Measurements from ENCODE around the gene OTOP1.
"Not testable (repeated sequence)": the region's sequence is repeated elsewhere in the genome, so short reads cannot be mapped to it uniquely, and the experiment has no call there.

The OTOP1 gene

GRCh38 chr4:4206204-4206603 lies 20.5 kb downstream of the OTOP1 start:
- H3K4me3 ChIP-seq (replicated peaks in 1 of 2; ENCODE audit: low read depth in 2 of 2, low read length in 2 of 2): no peak overlapping the region
- no peak for DNase-seq (ENCODE audit: low read depth in 2 of 2)
- no peak for TF ChIP-seq CTCF (IDR thresholded peaks at IDR 0.05; ENCODE audit: low read depth, low read length)

GRCh38 chr4:4204401-4204745 lies 22.4 kb downstream of the OTOP1 start:
- no peak for TF ChIP-seq CTCF (IDR thresholded peaks at IDR 0.05; ENCODE audit: low read depth, low read length)
- DNase-seq (ENCODE audit: low read depth in 2 of 2): no peak
- no peak overlapping the region for H3K4me3 ChIP-seq (replicated peaks in 1 of 2; ENCODE audit: low read depth in 2 of 2, low read length in 2 of 2)

GRCh38 chr4:4203688-4204400 lies 22.9 kb downstream of the OTOP1 start:
- TF ChIP-seq CTCF (IDR thresholded peaks at IDR 0.05; ENCODE audit: low read depth, low read length): no peak
- no peak for DNase-seq (ENCODE audit: low read depth in 2 of 2)
- H3K4me3 ChIP-seq (replicated peaks in 1 of 2; ENCODE audit: low read depth in 2 of 2, low read length in 2 of 2): no peak overlapping the region

GRCh38 chr4:4202510-4202909 lies 24.2 kb downstream of the OTOP1 start:
- H3K4me3 ChIP-seq (replicated peaks in 1 of 2; ENCODE audit: low read depth in 2 of 2, low read length in 2 of 2): no peak overlapping the region
- no peak for DNase-seq (ENCODE audit: low read depth in 2 of 2)
- TF ChIP-seq CTCF (IDR thresholded peaks at IDR 0.05; ENCODE audit: low read depth, low read length): no peak

- DNase-seq (ENCODE audit: low read depth in 2 of 2): no peak
- no peak overlapping the region for H3K4me3 ChIP-seq (replicated peaks in 1 of 2; ENCODE audit: low read depth in 2 of 2, low read length in 2 of 2)
- no peak for TF ChIP-seq CTCF (IDR thresholded peaks at IDR 0.05; ENCODE audit: low read depth, low read length)
Measured at GRCh38 chr4:4200624-4201023, 26.1 kb downstream of the OTOP1 start.

- no peak overlapping the region for H3K4me3 ChIP-seq (replicated peaks in 1 of 2; ENCODE audit: low read depth in 2 of 2, low read length in 2 of 2)
- no peak for DNase-seq (ENCODE audit: low read depth in 2 of 2)
- TF ChIP-seq CTCF (IDR thresholded peaks at IDR 0.05; ENCODE audit: low read depth, low read length): no peak
Measured at GRCh38 chr4:4195354-4195753, 31.4 kb downstream of the OTOP1 start.

GRCh38 chr4:4188557-4188956 lies 38.2 kb downstream of the OTOP1 start:
- DNase-seq (ENCODE audit: low read depth in 2 of 2); H3K4me3 ChIP-seq (replicated peaks in 1 of 2; ENCODE audit: low read depth in 2 of 2, low read length in 2 of 2): not testable (repeated sequence)

All from cardiac fibroblast (primary cell).